Activated effector memory CD4-positive, alpha-beta T cell treated with Interleukin-2 at 50 U/mL for 16 hours (primary cell): ENCODE results near the gene TRIM22.
"Not testable (repeated sequence)": the region's sequence is repeated elsewhere in the genome, so short reads cannot be mapped to it uniquely, and the experiment has no call there.

Experiments
- DNase-seq: peaks from one replicate; pipeline ENCODE4 v3.0.0-alpha.2; 2020

Gene TRIM22

GRCh38 chr11:5691238-5691963, 1.8 kb downstream of the TRIM22 start:
- DNase-seq: not testable (repeated sequence)

- no peak for DNase-seq
Measured at GRCh38 chr11:5691964-5692361, 2.4 kb downstream of the TRIM22 start.

GRCh38 chr11:5694642-5695041, 5.1 kb downstream of the TRIM22 start:
- no peak for DNase-seq

- DNase-seq: no peak
Measured at GRCh38 chr11:5695580-5695979, 6.0 kb downstream of the TRIM22 start.

GRCh38 chr11:5696210-5696609, 6.6 kb downstream of the TRIM22 start:
- no peak for DNase-seq

- DNase-seq: no peak
Measured at GRCh38 chr11:5698281-5698680, 8.7 kb downstream of the TRIM22 start.

- no peak for DNase-seq
Measured at GRCh38 chr11:5700421-5701054, 10.9 kb downstream of the TRIM22 start.

- no peak for DNase-seq
Measured at GRCh38 chr11:5701055-5701577, 11.5 kb downstream of the TRIM22 start.

GRCh38 chr11:5703741-5704536, 14.3 kb downstream of the TRIM22 start:
- no peak for DNase-seq

- no peak for DNase-seq
Measured at GRCh38 chr11:5705688-5706087, 16.1 kb downstream of the TRIM22 start.

- DNase-seq: no peak
Measured at GRCh38 chr11:5712507-5712906, 22.9 kb downstream of the TRIM22 start.

- no peak for DNase-seq
Measured at GRCh38 chr11:5713695-5714094, 24.1 kb downstream of the TRIM22 start.

- DNase-seq: not testable (repeated sequence)
Measured at GRCh38 chr11:5716518-5716917, 26.9 kb downstream of the TRIM22 start.

GRCh38 chr11:5719703-5720495, 30.3 kb downstream of the TRIM22 start:
- DNase-seq: no peak

GRCh38 chr11:5722622-5723021, 33.0 kb downstream of the TRIM22 start:
- DNase-seq: no peak

- DNase-seq: no peak
Measured at GRCh38 chr11:5726351-5726750, 36.8 kb downstream of the TRIM22 start.

- DNase-seq: no peak
Measured at GRCh38 chr11:5727691-5728090, 38.1 kb downstream of the TRIM22 start.

GRCh38 chr11:5736396-5736795, 46.8 kb downstream of the TRIM22 start, which contains the start of gene OR56B1:
TSS of gene OR56B1 (plus strand) at chr11:5736448. CDS start at chr11:5736517, 69 bp downstream.
- DNase-seq: no peak

GRCh38 chr11:5737091-5737490, 47.5 kb downstream of the TRIM22 start:
- DNase-seq: no peak

GRCh38 chr11:5737670-5738392, 48.2 kb downstream of the TRIM22 start:
- no peak for DNase-seq

GRCh38 chr11:5738431-5738830, 48.8 kb downstream of the TRIM22 start:
- DNase-seq: no peak

- no peak for DNase-seq
Measured at GRCh38 chr11:5746614-5747013, 57.0 kb downstream of the TRIM22 start.
